ENCODE results near the gene TPST2. TPM values are rescaled to one million over a fixed set of nuclear protein-coding genes. Genes with fewer than 3 reads are reported as not detected.

Gene TPST2
- total RNA-seq, 1 experiment from 2014 or later: 11.8 TPM

DNA sequence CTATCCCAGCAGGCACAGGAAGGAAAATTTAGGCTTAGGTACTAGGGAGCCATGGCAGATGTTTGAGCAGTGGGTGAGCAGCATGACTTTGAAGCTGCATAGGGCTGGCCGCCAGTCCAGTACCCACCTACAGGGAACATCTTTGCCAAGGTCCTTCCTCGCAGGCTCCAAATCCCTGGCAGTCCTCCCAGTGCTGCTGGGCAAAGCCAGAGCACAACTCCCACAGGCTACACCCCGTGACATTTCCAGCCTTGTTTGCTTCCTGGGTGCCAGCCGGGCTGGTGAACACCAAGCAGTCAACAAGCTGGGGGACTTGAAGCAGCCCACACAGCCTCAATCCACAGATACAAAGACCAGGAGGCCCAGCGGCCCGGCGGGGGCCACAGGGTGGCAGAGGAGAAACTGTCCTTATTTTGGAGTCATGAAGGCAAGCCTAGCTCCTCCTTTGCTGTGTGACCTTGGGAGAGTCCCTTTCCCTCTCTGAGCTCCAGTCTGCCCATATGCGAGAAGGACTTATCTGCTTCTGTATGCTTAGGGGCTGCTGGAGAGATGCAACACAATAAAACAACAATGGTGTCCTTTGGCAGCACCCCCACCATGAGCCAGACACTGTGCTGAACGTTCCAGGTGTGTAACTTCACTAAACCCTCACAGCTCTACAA, 28.0 kb downstream of the TPST2 start (continued):
- TF ChIP-seq ZNF274 (IDR thresholded peaks at IDR 0.05; ENCODE audit: low read depth, low read length): no peak
- no peak for TF ChIP-seq TCF7L2 (IDR thresholded peaks at IDR 0.05; ENCODE audit: borderline replicate concordance, extremely low read depth, insufficient read depth, insufficient read length)
- no peak for TF ChIP-seq CEBPB (IDR thresholded peaks at IDR 0.05; ENCODE audit: low read depth)
- TF ChIP-seq, protein P1, sequence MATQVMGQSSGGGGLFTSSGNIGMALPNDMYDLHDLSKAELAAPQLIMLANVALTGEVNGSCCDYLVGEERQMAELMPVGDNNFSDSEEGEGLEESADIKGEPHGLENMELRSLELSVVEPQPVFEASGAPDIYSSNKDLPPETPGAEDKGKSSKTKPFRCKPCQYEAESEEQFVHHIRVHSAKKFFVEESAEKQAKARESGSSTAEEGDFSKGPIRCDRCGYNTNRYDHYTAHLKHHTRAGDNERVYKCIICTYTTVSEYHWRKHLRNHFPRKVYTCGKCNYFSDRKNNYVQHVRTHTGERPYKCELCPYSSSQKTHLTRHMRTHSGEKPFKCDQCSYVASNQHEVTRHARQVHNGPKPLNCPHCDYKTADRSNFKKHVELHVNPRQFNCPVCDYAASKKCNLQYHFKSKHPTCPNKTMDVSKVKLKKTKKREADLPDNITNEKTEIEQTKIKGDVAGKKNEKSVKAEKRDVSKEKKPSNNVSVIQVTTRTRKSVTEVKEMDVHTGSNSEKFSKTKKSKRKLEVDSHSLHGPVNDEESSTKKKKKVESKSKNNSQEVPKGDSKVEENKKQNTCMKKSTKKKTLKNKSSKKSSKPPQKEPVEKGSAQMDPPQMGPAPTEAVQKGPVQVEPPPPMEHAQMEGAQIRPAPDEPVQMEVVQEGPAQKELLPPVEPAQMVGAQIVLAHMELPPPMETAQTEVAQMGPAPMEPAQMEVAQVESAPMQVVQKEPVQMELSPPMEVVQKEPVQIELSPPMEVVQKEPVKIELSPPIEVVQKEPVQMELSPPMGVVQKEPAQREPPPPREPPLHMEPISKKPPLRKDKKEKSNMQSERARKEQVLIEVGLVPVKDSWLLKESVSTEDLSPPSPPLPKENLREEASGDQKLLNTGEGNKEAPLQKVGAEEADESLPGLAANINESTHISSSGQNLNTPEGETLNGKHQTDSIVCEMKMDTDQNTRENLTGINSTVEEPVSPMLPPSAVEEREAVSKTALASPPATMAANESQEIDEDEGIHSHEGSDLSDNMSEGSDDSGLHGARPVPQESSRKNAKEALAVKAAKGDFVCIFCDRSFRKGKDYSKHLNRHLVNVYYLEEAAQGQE (IDR thresholded peaks at IDR 0.05; ENCODE audit: low read depth): no peak
- TF ChIP-seq EZH2phosphoT487 (IDR thresholded peaks at IDR 0.05; ENCODE audit: borderline replicate concordance): no peak
- no peak for TF ChIP-seq ZFX (IDR thresholded peaks at IDR 0.05)
- no peak for TF ChIP-seq POLR2AphosphoS5 (IDR thresholded peaks at IDR 0.05; ENCODE audit: low read depth, low read length)

DNA sequence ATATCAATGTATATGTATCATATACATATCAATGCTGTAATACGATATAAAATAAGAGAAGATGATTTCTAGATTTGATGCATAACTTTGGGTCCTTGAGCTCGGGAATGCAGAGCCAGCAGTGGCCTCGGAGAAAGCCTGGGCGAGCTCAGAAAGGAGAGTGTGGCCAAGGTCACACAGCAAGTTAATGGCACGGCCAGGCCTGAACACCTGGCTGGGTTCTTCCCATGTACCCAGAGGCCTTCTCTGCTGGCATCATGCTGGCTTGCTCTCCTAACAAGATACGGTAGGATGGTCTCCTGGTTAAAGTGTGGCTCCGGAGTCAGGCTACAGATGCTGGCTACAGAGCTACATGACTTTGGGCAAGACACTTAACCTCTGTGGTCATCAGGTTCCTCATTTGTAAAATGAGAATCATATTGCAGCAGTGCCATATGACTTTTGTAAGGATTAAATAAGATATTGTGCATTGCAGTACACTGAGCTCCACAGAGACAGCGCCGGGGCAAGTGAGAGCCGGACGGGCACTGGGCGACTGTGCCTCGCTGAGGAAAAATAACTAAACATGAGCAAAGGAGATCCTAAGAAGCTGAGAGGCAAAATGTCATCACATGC, 29.9 kb downstream of the TPST2 start:
- H3K9ac ChIP-seq (ENCODE audit: low read length): no peak overlapping the region
- POLR2A ChIA-PET: no interaction called here
- H3K9me2 ChIP-seq (ENCODE audit: insufficient read depth): no peaks in the 10 kb centered on the region
- CTCF ChIA-PET: no interaction called here
- BruUV-seq (replicated peaks): no TSS peak
- no peak overlapping the region for H3K4me3 ChIP-seq (replicated peaks in 1 of 2; ENCODE audit: low read depth in 1 of 2, low read length in 2 of 2)
- no peak overlapping the region for H2AFZ ChIP-seq (ENCODE audit: low read depth, low read length, poor library complexity, severe bottlenecking)
- H3K9me3 ChIP-seq (ENCODE audit: control insufficient read depth in 1 of 2, insufficient read depth in 1 of 2, low read depth in 1 of 2, low read length in 2 of 2): no peaks in the 10 kb centered on the region
- no peaks in the 10 kb centered on the region for H4K20me1 ChIP-seq (ENCODE audit: insufficient read depth)
- ATAC-seq (no peak), DNase-seq (ENCODE audit: low read depth, low spot score) (no peak)
- H3K4me1 ChIP-seq (ENCODE audit: control insufficient read depth in 1 of 2, insufficient read depth in 2 of 2, low read length in 2 of 2): no peaks in the 10 kb centered on the region
- intact Hi-C loops (cut with micrococcal nuclease): no loop called here
- H3K36me3 ChIP-seq (ENCODE audit: control insufficient read depth in 1 of 2, insufficient read depth in 2 of 2, low read length in 2 of 2): no peaks in the 10 kb centered on the region
- no peaks in the 10 kb centered on the region for H3K27me3 ChIP-seq (ENCODE audit: insufficient read depth, low read length)
- no peaks in the 10 kb centered on the region for H3K79me2 ChIP-seq (ENCODE audit: insufficient read depth, low read length)
- no peak overlapping the region for H3K4me2 ChIP-seq (ENCODE audit: low read length)
- RAD21 ChIA-PET (ENCODE audit: low non-redundant PET in 1 of 2, low total read pairs in 2 of 2, uncharacterized antibody in 2 of 2, unreplicated experiment in 2 of 2): no interaction called here
- H3K27ac ChIP-seq (ENCODE audit: low read depth, low read length): no peak overlapping the region
- TF ChIP-seq EGR1 (IDR thresholded peaks at IDR 0.05; ENCODE audit: low read depth) (no peak), ZFX (IDR thresholded peaks at IDR 0.05) (no peak), SIN3A (IDR thresholded peaks at IDR 0.05; ENCODE audit: low read depth) (no peak), YY1 (IDR thresholded peaks at IDR 0.05; ENCODE audit: extremely low read depth, insufficient replicate concordance, low read depth, low read length) (no peak), ZNF274 (IDR thresholded peaks at IDR 0.05; ENCODE audit: low read depth, low read length) (no peak), FOSL1 (IDR thresholded peaks at IDR 0.05; ENCODE audit: low read depth) (no peak), ELF1 (IDR thresholded peaks at IDR 0.05; ENCODE audit: borderline replicate concordance, low read depth) (no peak)
- TF ChIP-seq, protein P2, sequence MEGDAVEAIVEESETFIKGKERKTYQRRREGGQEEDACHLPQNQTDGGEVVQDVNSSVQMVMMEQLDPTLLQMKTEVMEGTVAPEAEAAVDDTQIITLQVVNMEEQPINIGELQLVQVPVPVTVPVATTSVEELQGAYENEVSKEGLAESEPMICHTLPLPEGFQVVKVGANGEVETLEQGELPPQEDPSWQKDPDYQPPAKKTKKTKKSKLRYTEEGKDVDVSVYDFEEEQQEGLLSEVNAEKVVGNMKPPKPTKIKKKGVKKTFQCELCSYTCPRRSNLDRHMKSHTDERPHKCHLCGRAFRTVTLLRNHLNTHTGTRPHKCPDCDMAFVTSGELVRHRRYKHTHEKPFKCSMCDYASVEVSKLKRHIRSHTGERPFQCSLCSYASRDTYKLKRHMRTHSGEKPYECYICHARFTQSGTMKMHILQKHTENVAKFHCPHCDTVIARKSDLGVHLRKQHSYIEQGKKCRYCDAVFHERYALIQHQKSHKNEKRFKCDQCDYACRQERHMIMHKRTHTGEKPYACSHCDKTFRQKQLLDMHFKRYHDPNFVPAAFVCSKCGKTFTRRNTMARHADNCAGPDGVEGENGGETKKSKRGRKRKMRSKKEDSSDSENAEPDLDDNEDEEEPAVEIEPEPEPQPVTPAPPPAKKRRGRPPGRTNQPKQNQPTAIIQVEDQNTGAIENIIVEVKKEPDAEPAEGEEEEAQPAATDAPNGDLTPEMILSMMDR (IDR thresholded peaks at IDR 0.05 in 2 of 3, conservative IDR thresholded peaks at IDR 0.05 in 1 of 3; ENCODE audit: borderline replicate concordance in 1 of 3, insufficient read depth in 1 of 3, low read depth in 2 of 3, low read length in 2 of 3): no peak
- TF ChIP-seq, protein P1 (IDR thresholded peaks at IDR 0.05; ENCODE audit: low read depth): no peak
- TF ChIP-seq, protein P3, sequence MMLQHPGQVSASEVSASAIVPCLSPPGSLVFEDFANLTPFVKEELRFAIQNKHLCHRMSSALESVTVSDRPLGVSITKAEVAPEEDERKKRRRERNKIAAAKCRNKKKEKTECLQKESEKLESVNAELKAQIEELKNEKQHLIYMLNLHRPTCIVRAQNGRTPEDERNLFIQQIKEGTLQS (IDR thresholded peaks at IDR 0.05): no peak

Measured in HCT116 (cell line).